ENCODE results near the gene KLF11.

- TF ChIP-seq CTCF (IDR thresholded peaks at IDR 0.05; ENCODE audit: insufficient read depth, low read length): no peak
- TF ChIP-seq POLR2AphosphoS5 (IDR thresholded peaks at IDR 0.05; ENCODE audit: low read depth): no peak
- no peak for TF ChIP-seq REST (IDR thresholded peaks at IDR 0.05; ENCODE audit: insufficient replicate concordance, low read depth)
These were observed 34.6 kb upstream of the KLF11 start for GRCh38 chr2:10008809-10009176.
